HG03280 (cell line): ENCODE results near the gene LCE2B.
"Not testable (repeated sequence)": the region's sequence is repeated elsewhere in the genome, so short reads cannot be mapped to it uniquely, and the experiment has no call there.

Experiments used
- ATAC-seq: cut with Tn5 transposase; IDR thresholded peaks from one replicate; pipeline ENCODE4 v1.9.1; 2021; ENCODE audit warnings: mild to moderate bottlenecking, moderate library complexity; ENCODE audit not compliant: unreplicated experiment

LCE2B gene, protein sequence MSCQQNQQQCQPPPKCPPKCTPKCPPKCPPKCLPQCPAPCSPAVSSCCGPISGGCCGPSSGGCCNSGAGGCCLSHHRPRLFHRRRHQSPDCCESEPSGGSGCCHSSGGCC

DNA sequence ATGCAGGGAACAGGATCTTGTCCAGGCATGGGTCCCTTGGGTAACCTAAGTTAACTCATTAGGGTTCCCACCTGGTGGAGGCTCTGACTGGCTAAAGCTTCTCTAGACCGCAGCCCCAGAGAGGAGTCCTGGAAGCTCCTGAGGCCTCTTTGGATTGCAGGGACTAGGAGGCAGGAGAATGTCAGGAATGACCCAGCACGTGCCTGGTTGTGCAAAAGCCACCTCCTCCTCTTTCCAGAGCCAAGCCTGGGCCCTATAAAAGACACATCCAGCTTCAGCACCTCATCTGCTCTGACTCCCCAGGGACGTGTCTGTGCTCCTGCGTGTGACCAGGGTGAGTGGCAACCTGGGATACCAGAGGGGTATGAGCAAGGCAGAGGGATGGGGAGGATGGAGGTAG lies at the start of gene LCE2B:
LCE2B (plus strand) TSS at position 301 of the 400 bp plus-strand sequence. CDS start 721 bp downstream, outside the sequence.
- not testable (repeated sequence) for ATAC-seq

DNA sequence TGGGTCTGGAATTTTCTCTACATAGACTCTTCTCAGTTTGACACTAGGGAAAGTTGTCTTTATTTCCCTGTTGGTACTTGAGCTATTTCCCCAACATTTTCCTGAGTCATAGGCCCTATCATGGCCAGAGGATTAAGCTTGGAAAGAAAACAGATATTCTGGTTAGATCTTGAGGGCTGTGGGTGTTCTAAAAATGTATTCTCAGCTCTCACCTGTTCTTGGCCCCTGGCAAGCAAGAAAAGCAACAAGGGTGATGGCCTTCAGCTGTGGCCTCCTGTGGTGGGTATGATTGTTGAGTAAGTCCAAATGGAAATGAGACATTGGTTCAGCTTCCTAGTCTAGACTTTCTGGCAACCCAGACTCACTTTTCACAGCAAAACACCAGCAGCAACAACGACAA lies 45.6 kb upstream of the LCE2B start:
- ATAC-seq: no peak

DNA sequence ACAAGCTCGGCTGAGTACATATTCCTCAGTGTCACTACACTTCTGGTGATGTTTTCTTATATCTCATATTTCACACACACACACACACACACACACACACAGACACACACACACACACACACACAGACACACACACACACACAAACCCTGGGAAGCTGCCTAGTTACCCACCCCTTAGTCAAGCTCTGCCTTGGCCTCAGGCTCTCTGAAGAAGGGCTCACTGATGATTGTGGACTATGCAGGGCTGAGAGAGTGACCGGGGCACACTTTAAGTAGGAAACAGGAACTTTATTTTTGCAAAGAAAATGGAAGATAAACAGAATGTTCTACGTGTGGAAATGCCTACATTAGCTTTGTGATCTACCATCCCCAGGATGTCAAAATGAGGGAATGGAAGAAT lies 42.0 kb upstream of the LCE2B start:
- no peak for ATAC-seq

DNA sequence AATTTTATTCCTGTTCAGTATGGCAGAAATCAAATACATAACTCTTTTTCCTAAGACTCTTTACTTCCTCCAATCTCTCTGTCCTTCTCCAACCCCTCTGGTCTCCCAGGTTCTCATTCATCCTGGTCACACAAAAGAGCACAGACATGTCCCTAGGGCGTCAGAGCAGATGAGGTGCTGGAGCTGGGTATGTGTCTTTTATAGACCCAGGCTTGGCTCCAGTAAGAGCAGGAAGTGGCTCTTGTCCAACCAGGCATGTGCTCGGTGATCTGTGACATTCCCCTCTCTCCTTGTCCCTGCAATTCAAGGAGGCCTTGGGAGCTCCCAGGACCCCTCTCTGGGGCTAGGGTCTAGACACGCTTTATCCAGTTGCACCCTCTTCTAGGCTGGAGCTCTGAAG lies 40.8 kb upstream of the LCE2B start:
- ATAC-seq: no peak

DNA sequence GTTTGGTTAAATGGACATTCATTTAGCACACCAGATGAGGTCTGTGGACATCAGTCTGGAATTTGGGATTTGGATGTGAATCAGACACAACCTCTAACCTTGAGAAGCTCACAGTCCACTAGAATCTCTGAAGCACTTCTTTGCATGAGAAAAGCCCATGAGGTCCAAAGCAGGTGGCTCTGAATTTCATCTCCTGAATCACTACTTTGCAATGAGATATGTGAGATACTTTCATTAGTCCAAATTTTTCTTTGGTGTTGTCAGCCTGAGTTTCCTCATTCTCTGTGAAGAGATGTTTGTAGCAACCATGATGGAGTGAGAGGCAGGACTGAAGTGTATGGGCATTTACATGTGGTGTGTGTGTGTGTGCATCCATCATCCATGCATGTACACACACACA lies 39.3 kb upstream of the LCE2B start:
- ATAC-seq: no peak

DNA sequence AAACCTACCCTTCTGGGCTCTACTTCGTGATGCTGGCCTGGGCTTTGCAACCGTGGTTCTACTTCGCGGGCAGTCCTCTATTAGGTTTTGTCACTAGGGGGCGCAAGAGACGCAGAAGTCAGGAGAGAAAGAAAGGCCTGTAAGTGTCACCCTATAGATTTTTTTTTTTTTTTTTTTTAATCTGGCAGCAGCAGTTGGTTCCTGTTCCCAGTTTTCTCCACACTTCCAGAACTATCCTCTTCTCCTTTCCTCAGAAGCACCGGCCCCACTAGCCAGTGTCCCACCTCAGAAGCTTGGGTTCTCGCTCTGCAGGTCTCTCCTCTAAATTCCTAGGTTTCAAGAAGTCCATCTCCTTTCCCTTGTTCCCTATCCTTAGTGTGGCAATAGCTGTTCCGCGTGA lies 31.8 kb upstream of the LCE2B start:
- ATAC-seq: no peak

DNA sequence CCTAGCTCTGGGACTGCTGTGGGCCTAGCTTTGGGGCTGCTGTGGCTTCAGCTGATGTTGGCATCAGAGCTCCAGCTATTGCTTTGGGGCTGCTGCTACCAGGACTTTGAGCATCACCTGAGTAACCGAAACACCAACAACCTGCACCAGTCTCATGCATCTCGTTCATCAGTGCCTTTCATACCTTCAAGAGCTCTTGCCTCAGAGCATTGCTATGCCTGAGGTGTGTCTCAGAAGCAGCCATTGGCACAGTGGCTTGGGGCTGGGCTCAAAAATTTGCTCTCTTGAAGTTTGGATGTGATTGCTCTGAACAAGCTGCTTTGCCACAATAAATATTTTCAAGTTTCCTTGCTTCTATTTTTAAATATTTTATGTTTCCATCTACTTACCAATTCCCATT lies 29.5 kb upstream of the LCE2B start:
- no peak for ATAC-seq

DNA sequence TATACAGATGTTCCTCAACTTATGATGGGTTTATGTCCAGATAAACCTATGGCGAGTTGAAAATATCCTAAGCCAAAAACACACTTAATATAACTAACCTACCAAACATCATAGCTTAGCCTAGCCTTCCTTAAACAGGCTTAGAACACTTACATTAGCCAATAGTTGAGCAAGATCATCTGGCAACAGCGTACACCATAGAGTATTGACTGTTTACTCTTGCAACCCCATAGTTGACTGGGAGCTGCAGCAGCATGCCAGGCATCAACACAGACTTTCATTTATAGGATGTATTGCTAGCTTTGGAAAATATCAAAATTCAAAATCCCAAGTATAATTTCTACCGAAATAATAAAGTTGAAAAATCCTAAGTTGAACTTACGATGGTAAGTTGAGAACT lies 28.2 kb upstream of the LCE2B start:
- no peak for ATAC-seq

DNA sequence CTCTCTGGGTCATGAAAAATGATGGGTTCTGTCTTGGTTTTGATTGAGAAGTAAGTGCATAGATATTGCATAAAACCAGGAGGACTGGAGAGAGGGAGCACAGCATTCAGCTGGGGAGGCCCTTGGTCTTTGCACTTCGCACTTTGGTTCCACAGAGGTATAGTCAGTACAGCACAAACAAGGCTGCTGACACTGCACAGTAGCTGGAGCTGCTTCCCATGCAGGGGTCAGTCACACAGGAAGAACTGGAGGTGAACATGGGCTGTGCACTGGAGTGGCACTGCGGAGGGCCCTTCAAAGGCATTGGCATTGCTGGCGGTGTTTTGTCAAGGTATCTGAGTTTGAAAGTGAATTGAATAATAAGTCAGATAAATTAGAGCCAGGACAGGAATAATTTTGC lies 27.3 kb upstream of the LCE2B start:
- ATAC-seq: no peak

DNA sequence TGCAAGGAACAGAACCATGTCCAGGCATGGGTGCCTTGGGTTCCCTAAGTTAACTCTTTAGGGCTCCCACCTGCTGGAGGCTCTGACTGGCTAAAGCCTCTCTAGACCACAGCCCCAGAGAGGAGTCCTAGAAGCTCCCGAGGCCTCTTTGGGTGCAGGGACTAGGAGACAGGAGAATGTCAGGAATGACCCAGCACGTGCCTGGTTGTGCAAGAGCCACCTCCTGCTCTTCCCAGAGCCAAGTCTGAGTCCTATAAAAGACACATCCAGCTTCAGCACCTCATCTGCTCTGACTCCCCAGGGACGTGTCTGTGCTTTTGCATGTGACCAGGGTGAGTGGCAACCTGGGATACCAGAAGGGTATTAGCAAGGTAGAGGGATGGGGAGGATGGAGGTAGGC lies 22.8 kb upstream of the LCE2B start, which contains the start of gene LCE2D:
LCE2D (plus strand) TSS at position 283 of the 400 bp plus-strand sequence. CDS start 726 bp downstream, outside the sequence.
- no peak for ATAC-seq

DNA sequence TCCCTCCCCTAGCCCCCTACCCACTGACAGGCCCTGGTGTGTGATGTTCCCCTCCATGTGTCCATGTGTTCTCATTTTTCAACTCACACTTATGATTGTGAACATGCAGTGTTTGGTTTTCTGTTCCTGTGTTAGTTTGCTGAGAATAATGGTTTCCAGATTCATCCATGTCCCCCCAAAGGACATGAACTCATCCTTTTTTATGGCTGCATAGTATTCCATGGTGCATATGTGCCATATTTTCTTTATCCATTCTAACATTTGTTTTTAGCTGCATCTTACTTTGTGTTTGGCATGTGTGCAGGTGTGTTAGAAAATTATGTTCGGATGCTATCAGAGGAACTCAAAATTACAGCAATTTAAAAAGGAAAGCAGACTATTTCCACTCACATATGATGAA lies 19.8 kb upstream of the LCE2B start:
- ATAC-seq: not testable (repeated sequence)

DNA sequence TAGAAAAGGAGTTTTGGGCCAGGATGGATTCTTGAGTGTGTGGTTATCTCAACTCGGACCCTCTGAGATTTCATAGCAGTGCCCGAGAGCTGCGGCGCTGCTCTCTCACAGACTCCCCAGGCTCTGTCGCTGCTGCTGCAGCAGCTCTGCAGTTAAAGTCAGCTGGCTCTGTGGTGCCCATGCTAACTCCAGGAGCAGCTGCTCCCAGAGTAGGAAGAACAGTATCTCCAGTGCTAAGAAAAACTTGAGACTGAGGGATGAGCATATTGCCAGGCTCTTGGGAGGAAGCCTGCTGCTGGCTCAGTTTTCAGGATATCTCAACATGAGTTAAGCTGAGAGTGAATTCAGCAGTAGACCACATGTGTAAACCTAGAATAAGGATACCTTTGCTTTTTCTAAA lies 18.3 kb upstream of the LCE2B start:
- no peak for ATAC-seq

DNA sequence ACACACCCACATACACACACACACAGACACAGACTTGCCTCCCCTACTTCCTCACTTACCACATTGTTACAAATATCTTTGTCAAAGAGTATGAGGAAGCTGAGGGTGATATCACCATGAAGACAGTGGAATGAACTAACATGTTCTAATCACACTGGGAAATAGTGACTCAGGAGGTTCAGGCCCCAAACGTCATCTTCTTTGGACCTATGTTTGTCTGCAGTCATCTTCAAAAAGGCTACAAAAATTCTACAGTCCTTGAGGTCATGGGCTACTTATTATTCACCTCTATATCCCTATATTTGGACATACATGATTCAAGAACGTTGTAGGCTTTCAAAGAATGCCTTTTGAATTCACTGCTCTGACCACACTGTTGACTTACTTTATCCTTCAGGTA lies 12.9 kb upstream of the LCE2B start:
- no peak for ATAC-seq

DNA sequence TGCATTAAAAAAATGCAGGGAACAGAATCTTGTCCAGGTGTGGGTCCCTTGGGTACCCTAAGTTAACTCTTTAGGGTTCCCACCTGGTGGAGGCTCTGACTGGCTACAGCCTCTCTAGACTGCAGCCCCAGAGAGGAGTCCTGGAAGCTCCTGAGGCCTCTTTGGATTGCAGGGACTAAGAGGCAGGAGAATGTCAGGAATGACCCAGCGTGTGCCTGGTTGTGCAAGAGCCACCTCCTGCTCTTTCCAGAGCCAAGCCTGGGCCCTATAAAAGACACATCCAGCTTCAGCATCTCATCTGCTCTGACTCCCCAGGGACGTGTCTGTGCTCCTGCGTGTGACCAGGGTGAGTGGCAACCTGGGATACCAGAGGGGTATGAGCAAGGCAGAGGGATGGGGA lies 10.9 kb upstream of the LCE2B start, which contains the start of gene LCE2C:
LCE2C (plus strand) TSS at position 297 of the 400 bp plus-strand sequence. CDS start 737 bp downstream, outside the sequence.
- ATAC-seq: not testable (repeated sequence)

DNA sequence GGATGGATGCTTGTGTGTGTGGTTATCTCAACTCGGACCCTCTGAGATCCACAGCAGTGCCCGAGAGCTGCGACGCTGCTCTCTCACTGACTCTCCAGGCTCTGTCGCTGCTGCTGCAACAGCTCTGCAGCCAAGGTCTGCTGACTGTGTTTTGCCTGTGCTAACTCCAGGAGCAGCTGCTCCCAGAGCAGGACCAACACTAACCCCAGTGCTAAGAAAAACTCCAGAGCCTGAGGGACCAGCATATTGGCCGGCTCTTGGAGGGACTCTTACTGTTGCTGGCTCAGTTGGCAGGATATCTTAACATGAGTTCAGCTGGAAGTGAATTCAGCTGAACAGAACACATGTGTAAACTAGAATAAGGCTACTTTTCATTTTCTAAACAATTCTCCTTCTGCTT lies 6.5 kb upstream of the LCE2B start:
- ATAC-seq: no peak

DNA sequence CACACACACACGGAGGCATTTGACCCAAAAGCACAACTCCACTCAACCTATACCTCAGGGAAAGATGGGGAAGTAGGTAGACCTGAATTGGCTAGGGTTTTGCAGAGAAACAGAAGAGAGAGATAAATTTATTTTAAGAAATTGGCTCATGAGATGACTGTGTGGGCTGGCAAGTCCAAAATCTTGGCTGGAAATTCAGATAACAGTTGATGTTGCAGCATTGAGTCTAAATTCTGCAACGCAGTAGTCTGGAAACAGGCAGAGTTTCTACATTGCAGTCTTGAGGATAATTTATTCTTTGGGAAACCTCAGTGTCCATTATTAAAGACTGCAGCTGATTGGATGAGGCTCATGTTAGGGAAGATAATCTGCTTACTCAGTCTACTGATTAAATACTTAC lies 4.3 kb upstream of the LCE2B start:
- ATAC-seq: no peak

DNA sequence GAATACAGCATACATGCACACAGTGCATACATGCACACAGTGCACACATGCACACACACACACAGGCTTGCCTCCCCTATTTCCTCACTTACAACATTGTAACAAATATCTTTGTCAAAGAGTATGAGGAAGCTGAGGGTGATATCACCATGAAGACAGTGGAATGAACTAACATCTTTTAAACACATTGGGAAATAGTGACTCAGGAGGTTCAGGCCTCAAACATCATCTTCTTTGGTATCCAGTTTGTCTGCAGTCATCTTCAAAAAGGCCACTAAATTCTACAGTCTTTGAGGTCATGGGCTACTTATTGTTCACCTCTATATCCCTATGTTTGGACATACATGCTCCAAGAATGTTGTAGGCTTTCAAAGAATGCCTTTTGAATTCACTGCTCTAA lies 2.1 kb upstream of the LCE2B start:
- no peak for ATAC-seq

DNA sequence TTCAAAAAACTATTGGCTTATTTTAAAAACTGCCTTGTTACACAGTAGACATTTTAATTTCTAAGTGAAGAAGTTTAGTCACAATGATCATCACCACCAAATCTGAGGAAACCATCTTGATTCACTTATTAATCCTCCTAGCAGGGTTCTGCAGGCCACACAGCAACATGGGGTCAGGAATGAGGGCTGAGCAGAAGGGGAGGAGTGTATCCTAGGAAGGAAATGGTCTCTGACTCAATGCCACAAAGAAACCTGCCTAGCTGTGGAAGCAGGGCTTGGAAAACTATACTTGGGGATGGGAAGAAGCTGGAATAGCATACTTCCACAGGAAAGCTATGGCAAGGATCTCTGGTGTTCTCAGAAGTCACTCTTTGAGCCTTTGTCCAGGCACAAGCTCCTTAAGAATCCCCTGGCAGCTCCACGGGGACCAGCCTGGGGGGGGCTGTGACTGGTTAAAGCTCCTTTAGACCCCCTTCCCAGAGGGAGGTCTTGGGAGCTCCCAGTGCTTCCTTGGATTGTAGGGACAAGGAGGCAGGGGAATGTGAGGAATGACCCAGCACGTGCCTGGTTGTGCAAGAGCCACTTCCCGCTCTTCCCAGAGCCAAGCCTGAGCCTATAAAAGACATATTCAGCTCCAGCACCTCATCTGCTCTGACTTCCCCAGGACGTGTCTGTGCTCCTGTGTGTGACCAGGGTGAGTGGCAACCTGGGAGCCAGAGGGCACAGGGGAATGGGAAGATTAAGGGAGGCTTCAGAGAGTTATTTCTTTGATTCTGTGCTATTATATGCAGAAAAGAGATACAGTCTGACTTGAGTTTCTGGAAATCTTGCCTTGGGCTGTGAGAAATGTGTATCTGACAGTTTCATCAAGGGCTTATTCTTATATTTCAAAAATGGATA lies 12.0 kb downstream of the LCE2B start, which contains the start of gene LCE2A:
LCE2A (plus strand) TSS at position 645 of the 900 bp plus-strand sequence. CDS start 557 bp downstream, outside the sequence.
- ATAC-seq: no peak

DNA sequence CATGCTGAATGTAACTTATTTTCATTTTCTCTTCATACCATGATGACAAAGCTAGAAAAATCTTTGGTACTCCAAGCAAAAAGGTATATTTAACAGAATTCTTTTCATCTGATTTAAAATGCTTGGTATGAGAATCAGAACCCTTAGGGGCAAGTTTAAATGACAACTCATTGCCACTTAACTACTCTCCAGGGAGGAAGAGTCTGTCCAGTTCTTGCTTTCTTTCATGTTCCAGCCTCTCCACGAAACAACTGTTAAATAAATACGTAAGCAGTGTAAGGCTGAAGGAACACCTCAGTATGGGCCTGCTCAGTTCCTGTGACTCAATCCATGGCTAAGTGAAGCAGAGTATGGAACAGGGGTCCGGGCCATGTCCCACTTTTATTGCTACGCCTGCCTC lies 13.8 kb downstream of the LCE2B start:
- ATAC-seq: no peak

DNA sequence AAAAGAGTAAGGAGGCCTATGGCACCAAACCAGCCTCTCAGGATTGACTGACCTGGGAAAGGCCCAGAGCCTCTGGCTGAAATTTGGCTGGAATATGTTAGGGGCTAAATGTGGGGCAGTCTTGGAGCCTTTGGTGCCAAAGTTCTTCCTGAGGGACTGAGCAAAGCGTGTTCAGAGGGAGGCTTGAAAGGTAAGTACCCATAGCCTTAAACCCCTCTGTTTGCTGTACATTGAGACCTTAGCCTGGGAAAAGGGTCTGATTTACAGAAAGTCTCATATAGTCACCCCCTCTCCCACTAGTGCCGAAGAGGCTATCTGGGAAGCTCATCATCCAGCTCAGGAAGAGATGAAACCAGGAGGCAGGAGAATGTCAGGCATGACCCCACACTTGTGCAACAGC lies 21.9 kb downstream of the LCE2B start, which contains the start of gene LCE4A:
LCE4A (plus strand) TSS at position 301 of the 400 bp plus-strand sequence. CDS start 916 bp downstream, outside the sequence.
- no peak for ATAC-seq

DNA sequence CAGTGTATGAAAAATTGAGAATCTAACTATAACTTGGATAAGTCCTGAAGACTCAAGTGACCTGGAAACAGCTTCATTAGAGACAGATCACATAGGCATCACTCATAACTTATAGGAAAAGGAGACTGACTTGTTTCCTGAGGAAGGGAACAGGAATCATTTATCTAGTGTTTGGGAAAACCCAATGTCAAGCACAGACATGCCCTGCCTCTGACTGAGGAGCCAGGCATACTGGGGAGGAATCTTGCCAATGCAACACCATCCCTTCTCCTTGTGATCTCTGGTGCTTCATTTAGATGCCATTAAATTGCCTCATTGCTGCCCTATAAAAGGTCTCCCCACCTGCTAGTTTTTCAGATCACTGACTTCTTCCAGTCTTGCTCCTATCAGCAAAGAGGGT lies 32.3 kb downstream of the LCE2B start:
- no peak for ATAC-seq

DNA sequence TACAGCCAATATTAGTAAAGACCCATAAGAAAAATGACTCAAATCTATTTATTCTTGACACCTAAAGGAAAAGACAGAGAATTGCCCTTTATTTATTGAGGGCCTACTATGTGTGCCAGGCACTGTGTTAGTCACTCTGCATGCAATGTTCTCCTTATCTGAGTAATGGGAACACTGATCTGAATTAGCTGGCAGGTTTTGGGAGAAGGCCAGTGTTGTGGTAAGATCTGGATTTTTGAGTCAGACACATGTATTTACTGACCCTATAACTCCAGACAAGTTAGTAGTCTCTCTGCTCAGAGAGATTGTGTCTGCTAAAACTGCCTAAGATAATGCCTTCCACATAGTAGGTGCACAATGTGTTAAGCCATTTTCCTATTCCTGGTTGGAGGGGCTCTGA lies 39.3 kb downstream of the LCE2B start:
- ATAC-seq: no peak
